Airway epithelial cell (primary cell): ENCODE measurements around the gene RBM8A. TPM values are rescaled to one million over a fixed set of nuclear protein-coding genes. Genes with fewer than 3 reads are reported as not detected.

Experiments
- total RNA-seq: library from RNA; depleted of rRNA; stranded (reverse); fragments of >200 nt; gene quantifications from 2 replicates; pipeline ENCODE4 v1.2.3, GENCODE V29; 2015

RBM8A gene
- 173 and 381 TPM in 2 replicates for total RNA-seq

GRCh38 chr1:145927063-145927886, at the start of gene RBM8A:
RBM8A (minus strand) TSS chr1:145927484; CDS start chr1:145927426, 58 bp downstream.

GRCh38 chr1:145964328-145965118, 37.2 kb upstream of the RBM8A start, which contains the start of the genes ANKRD34A and POLR3GL:
ANKRD34A (minus strand) TSS chr1:145964575; CDS start chr1:145961759, 2,816 bp downstream.
POLR3GL (plus strand) TSS chr1:145964690; CDS start chr1:145974866, 10,176 bp downstream.

GRCh38 chr1:145957443-145958319, 30.4 kb upstream of the RBM8A start, which contains the start of gene LIX1L:
LIX1L (minus strand) TSS chr1:145958017; CDS start chr1:145957927, 90 bp downstream.

GRCh38 chr1:145918144-145918991, 8.9 kb downstream of the RBM8A start, which contains the start of gene PEX11B:
PEX11B (minus strand) TSS chr1:145918717; CDS start chr1:145918688, 29 bp downstream.

GRCh38 chr1:145885738-145886287, 41.5 kb downstream of the RBM8A start, which contains the start of gene ANKRD35:
ANKRD35 (minus strand) TSS chr1:145885866; CDS start chr1:145885758, 108 bp downstream.

Other genes with a start within 250 kb of the RBM8A start
- gene PDZK1, start 220.1 kb downstream of the RBM8A start, total RNA-seq, result 0.42 and 0.56 TPM in 2 replicates
- not detected in 2 replicates for gene CD160, start 208.0 kb downstream of the RBM8A start, total RNA-seq
- 4.0 and 5.9 TPM in 2 replicates for gene RNF115, start 103.4 kb downstream of the RBM8A start, total RNA-seq
- 21.5 and 26.1 TPM in 2 replicates for gene POLR3C, start 103.3 kb downstream of the RBM8A start, total RNA-seq
- 2.5 and 5.1 TPM in 2 replicates for gene NUDT17, start 81.9 kb downstream of the RBM8A start, total RNA-seq
- gene PIAS3, start 68.4 kb downstream of the RBM8A start, total RNA-seq, result 36.7 and 53.5 TPM in 2 replicates
- 16.9 and 19.6 TPM in 2 replicates for gene ANKRD35, start 41.6 kb downstream of the RBM8A start, total RNA-seq
- gene ITGA10, start 17.4 kb downstream of the RBM8A start, total RNA-seq, result 0.65 and 1.4 TPM in 2 replicates
- 28.5 and 31.9 TPM in 2 replicates for gene PEX11B, start 8.8 kb downstream of the RBM8A start, total RNA-seq
- gene LIX1L, start 30.5 kb upstream of the RBM8A start, total RNA-seq, result 11.7 and 11.8 TPM in 2 replicates
- 0.28 and 0.49 TPM in 2 replicates for gene ANKRD34A, start 37.1 kb upstream of the RBM8A start, total RNA-seq
- 10.9 and 14.2 TPM in 2 replicates for gene POLR3GL, start 37.2 kb upstream of the RBM8A start, total RNA-seq
- 267 and 294 TPM in 2 replicates for gene TXNIP, start 69.1 kb upstream of the RBM8A start, total RNA-seq
- gene HJV, start 94.3 kb upstream of the RBM8A start, total RNA-seq, result not detected in 2 replicates
- gene NBPF10, start 217.3 kb upstream of the RBM8A start, total RNA-seq, result 0.09 and 0.28 TPM in 2 replicates